Measurements from ENCODE around the gene TREML2.

Gene TREML2

DNA sequence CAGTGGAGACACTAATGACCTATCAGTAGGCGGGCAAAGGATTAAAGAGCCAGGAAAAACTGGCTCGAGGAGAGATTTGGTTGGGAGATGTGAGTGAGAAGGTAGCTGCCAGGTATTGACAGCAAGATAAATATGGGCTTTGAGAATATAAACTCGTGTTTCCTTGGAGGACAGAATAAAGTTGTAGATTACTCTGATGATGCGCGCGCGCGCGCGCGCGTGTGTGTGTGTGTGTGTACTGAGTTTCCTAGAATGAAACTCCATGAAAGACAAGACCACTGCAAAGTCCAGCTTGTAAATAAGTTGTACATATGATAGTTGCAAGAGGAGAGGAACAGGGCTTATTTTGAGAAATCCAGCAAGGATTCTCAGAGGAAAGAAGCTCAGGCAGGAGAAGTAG, 24.8 kb downstream of the TREML2 start:
- DNase-seq (ENCODE audit: low read depth), result no peak

DNA sequence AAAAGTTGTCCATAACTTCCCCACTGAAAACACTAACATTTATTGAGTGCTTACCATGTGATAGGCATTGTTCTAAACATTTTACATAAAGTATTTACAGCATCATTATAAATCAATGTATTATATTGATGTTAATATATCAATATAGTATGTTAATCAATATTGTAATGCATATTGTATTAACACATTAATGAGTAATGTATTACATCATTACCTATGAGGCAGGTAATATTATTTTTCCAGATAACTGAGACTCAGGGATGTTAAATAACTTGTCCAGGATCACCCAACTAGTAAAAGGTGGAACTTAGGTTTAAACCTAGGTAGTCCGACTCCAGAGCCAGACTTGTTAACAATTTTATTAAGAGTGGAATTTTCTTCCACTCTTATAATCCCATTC, 25.9 kb downstream of the TREML2 start:
- no peak for DNase-seq (ENCODE audit: low read depth)

DNA sequence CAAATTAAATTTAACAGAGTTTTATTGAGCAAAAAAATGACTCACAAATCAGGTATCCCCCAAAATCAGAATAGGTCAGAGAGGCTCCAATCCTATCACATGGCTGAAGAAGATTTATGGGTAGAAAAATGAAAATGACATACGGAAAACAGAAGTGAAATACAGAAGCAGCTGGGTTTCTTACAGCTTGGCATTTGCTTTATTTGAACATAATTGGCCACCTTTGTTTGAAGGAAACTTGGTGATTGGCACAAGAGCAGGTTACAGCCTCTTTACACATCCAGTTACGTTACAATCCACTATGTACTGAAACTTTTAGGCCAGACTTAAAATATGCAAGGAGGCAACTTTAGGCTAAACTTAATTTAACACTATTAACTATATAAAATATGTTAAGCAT, 26.3 kb downstream of the TREML2 start:
- DNase-seq (ENCODE audit: low read depth), result no peak

DNA sequence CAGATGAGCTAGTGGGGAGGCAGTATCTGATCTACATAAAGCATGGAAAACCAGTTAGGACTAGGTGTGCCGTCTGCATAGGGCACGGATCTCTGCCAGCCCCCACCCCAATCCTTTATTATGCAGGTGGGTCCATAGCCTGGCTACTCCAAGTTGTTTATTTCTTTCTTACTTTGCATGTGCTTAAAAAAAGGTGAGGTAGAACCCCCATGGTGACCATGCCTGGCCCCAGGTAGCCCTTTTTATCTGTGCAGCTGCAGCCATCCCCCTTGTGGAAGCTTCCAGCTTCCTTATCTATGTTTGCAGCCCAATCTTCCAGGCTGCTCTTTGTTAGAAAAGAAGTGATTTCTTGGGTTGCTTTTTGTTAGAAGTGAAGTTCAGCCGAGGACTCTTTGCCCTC, 29.0 kb downstream of the TREML2 start:
- DNase-seq (ENCODE audit: low read depth), result no peak

DNA sequence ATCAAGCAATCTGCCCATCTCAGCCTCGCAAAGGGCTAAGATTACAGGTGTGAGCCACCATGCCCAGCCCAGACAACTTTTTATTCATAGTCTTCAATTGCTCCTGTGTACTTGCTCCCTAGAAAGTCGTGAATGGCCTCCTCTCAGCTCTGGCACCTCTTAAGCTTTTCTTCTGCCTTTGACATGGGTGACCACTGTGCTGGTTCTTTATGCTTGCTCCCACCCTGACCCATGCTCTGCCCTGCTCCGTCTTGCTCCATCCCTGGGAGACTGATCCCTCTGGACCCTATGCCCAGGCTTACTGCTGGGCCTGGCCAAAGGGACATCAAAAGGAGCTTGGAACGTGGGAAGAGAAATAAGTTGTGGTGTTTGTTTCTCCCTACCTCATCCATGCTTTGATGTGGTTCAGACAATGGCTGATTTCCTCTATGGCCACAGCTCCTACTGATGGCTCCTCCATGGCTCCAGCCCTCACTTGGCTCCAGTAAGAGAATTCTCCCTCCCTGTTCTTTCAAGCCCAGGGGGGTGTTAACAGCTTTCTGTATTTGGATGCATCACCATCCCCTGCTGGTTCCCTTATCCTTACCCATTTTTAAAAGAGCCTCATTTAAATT, 30.3 kb downstream of the TREML2 start:
- DNase-seq (ENCODE audit: low read depth), result no peak

DNA sequence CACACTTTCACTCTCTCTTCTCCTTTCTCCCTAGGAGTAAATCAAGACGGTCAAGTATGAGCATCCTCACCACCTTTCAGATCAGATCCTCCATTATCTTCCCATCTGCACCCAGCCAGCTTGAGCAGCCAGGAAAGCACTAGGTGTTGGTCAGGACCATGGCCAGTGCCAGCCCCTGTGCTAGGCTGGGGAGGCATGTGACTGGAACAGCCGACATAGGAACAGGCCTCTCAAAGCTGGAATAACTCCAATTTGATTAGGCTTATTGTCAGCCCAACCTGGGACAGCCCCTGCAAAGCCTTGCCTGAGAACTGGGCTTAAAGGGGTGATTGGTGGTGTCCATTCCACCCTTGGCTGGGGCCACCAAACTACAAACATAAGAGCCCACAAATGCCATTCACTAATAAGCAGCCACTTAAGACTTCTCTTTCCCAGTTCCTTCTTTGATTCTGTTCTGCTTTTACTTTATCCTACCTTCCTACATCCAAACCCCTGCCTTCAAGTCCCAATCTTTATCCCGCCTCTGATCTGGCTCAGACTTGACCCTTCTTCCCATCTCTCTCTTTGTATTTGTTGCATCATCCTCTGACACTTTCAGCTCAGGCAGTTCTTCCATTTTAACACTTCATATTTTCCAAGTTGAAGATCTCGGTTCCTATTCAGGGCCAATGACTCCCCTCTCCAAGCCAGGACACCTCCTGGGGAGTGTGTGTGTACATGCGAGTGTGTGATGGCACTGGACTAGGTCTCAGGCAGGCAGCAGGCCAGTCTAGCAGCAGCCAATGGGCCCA, 33.6 kb downstream of the TREML2 start:
- DNase-seq (ENCODE audit: low read depth), result no peak

DNA sequence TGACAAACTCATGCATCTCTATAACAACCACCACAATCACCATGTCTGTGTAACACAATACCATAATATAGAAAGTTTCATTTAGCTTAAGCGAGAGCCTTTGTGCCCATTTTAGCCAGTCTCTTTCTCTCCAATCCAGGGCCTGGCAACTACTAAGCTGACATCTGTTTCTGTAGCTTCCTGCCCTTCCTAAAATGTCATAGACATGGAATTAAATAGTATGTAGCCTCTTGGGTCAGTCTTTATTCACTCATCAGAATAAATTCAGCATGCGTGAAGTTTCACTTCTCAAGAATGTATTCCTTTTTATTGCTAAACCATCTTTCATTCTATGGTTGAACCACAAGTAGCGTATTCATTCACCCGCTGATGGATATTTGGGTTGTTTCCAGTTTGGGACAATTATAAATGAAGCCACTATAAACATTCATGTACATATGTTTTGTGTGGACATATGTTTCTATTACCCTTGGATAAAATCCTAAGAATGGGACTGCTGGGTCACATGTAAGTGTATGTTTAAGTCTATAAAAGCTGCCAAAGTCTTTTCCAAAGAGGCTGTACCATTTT, 36.3 kb downstream of the TREML2 start:
- DNase-seq (ENCODE audit: low read depth), result no peak

DNA sequence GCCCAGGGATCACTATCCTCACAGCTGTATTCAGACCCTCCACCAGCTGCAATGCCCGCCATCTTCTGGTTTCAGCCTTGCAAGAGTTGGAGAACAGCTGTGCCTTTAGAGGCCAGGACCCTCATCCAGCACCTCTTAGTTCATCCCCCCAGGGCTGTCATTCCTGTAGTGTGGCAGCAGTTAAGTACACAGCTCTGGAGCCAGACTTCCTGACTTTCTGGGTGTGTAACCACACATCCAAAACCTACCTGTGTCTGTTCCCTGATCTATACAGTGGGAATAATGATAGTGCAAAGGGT, 37.6 kb downstream of the TREML2 start:
- no peak for DNase-seq (ENCODE audit: low read depth)

DNA sequence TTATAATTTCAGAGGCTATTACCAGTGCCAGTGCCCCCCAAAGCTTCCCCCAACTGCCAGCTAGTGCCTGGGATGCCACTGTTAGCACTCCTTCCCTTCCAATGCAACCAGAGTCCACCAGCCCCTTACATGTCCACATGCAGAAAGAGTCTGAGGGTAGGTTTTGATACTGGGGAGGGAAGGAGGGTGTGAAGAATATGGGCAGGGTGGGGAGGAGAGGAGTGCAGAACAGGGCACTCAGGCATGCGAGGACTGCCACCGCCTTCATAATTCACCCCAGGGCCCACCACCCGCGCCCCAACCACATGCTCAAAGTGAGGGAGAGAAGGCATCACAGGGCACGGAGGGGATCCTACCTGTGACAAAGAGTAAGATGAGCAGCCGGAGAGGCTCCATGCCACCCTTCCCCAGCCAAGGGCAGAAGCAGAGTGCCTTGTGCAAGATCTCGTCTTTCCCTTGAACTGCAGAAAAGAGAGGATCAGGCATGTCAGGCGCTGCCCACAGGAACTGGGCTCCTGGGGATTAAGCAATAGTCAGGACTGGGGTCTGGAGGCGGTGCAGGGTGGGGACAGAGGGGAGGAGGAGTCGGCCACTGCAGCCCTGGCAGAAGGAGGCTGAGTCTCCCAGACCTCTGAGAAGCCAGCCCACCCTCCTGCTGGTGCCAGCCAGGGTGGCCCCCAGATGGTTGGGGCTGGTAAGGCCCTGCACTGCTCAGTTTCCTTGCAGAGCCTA, 38.1 kb downstream of the TREML2 start, which contains the start of gene TREM2:
Gene TREM2 (minus strand): TSS at position 430 of the 732 bp plus-strand sequence. CDS start 34 bp downstream, at position 396.
- DNase-seq (ENCODE audit: low read depth), result no peak

DNA sequence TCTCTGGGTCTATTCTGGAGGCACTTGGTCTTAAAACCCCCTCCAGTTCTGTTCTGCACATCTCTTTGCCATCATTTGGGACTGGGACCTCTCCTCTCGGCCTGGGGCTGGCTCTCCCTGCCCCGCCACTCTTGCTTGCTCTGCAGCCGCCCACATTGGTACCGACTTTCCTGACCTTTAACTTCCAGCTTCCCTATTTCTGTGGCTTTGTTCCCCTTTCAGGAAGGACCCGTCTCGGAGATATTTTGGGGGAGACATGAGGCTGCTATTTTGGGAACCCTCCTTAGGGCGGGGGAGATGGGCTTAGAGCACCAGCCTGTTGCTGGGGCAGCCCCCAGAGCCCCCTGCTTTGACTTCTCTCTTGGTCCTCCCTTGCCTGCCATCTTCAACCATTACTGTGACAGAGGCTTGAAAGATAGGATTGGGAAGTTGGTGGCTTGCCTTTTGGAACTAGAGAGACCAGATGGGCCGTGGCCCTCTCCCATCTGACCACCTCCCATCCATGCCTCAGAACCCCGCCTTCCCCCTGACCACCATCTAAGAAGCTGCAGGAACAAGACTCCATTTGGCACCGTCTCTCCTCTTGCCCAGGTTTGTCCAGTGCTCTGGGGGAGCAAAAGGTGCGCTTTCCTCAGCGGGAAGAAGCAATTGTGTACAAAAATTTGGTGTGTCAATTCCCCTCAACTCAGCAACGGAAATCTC, 38.9 kb downstream of the TREML2 start:
- no peak for DNase-seq (ENCODE audit: low read depth)

DNA sequence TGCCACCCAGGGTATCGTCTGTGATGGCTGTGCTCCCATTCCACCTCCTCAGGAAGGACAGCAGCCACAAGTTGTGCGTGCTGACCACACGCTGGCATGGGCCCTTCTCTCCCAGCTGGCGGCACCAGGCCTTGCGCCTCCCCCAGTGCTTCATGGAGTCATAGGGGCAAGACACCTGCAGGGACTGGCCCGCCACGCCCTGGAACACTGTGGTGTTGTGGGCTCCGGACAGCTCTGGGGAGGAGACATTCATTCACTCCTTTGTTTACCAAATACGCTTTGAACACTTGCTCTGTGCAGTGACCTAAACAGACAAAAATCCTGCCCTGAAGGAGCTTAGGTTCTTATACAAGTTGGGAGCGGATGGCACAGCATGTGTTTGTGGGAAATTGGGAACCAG, 39.6 kb downstream of the TREML2 start:
- no peak for DNase-seq (ENCODE audit: low read depth)

DNA sequence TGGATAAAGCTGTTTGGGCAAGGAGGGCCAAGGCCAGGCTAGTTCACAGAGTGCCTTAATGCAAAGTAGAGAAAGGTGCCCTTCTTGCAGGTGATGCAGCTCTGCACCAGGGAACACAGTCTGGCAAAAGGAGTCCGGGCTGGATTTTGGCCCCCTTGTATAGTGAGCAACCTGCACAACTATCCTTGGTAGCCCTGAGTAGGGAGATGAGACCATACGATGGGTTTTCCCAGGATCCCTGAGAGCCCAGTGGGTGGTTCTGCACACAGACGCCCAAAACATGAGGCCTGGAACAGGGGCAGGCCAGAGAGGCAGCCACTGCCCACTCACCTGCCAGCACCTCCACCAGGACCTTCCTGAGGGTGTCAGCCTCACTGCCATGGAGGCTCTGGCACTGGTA, 40.0 kb downstream of the TREML2 start:
- DNase-seq (ENCODE audit: low read depth), result no peak

DNA sequence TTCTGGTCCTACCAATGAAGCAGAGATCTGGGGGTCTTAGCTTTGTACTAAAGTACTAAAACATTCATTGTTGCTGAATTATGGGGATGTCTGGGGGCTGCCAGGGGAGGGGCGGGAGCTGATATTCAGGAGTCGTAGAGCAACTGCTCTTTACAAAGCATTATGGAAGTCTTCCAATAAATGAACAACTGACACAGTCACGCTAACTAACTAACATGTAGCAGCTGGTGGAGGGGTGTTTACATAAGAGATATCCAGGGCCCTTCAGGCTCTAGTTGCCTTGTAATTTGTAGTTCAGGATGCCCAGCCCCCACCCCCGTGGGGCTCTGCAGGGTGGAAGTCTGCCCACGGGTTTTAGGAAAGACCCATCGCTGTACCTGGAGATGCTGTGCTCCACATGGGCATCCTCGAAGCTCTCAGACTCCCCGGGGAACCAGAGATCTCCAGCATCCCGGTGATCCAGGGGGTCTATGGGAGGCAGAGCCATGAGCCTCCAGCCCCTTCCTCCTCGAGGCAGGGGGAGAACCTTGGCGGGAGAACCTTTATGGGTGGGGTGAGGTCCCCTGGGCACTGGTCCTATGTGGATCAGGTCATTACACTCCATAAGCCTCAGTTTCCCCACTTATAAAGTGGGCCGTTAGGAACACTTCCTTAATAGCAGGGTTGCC, 41.4 kb downstream of the TREML2 start:
- no peak for DNase-seq (ENCODE audit: low read depth)

DNA sequence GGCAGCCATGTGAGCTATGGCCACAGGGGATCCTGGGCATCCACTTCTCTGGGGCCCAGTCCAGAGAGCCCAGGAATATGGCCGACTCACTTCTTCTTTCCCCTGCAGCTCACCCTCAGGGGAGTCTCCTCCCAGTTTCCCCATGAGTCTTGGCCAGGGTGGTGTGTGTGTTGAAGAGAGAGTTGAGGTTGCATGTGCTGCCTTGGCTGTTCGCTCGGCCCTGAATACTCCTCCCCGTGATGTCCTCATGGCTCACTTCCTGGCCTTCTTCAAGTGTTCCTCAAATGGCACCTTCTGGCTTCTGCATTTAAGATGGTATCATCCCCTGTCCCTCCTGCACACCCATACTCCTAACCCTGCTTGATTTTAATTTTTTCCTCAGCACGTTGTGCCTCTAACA, 43.6 kb downstream of the TREML2 start:
- no peak for DNase-seq (ENCODE audit: low read depth)

DNA sequence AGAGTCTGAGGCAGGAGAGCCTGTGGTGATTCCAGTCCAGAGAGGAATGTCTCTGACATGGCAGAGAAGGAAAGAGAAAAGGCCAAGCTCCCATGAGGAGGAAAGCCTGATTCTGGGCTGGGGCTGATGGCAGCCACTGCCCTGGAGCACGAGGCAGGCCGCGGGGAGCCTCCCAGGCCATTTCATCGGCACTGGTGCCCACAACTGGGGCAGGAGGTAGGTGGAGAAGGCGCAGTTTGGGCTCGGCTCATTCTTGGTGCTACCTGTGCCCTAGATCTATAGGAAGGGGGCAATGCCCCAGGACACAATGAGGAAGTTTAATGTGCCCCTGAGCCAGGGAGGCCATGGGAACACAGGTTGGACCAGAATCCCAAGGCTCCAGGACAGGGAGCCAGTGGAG, 44.2 kb downstream of the TREML2 start:
- DNase-seq (ENCODE audit: low read depth), result no peak

DNA sequence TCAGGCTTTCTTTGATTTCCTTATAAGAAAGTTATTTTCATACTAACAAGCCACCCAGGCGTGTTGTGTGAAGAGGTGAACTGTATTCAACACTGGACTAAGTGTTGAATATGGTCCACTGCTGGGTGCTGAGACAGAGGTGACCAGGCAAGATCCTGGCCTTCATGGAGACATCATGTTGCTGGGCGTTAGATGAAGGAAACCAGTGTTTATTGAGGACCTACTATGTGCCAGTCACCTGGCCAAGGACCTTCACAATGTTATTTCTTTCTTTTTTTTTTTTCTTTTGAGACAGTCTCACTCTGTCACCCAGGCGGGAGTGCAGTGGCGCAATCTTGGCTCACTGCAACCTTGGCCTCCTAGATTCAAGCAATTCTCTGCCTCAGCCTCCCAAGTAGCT, 44.9 kb downstream of the TREML2 start:
- DNase-seq (ENCODE audit: low read depth), result no peak

DNA sequence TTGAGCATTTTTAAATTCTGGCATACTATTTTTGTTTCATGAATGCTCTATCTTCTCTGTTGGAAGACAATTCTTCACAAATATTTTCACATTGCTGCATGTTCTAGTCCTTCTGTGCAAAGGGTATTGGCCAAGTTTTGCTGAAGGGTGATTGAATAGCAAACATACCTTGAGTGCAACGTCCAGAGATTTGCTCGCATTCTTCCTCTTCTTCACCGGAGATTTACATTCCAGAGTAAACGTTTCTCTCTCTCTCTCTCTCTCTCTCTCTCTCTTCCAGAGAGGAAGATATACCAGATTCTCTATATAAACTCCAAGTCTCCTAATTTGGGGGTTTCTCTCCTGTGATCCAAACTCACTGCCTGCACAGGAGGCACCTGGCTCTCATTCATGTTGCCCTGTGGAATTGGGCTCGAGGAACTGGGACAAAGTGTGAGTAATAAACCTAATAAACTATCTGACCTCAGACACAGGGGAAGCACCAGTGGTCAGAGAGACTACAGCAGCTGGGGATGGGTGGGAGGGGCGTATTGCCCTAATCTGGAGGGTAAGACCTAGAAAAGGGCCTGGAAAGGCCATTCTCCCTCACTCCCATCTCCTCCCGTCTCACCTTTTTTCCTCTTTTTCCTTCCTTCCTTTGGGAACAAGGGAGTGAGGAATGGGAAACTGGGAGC, 45.7 kb downstream of the TREML2 start:
- DNase-seq (ENCODE audit: low read depth), result no peak

DNA sequence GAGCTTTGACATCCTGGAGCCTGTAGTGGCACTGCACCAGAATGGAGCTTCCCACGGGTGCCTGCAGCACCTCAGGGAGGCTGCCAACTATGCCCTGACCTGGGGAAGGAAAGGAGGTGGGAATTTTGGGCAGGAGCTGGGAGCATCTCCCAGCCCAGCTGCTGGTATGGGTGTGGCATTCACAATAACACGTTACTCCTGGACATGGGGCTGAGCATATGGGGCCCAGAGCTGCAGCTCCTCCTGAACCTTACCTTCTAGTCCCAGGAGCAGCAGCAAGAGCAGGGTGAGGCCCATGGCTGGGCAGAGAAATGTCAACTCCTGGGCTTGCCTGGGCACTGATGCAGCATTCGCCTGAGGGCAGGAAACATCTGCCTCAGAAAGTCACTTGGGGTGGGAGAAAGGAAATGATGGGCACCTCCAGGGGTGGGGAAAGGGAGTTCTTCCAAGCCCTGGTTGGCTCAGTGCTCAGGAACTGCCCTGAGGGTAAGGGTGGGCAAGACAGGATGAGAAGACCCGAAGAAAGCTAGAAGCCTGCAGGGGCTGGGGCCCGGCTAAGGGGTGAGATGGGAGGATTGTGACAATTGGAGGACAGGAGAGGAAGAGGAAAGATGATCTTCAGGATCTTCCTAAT, 46.8 kb downstream of the TREML2 start, which contains the start of gene TREML1:
Gene TREML1 (minus strand): TSS at position 356 of the 634 bp plus-strand sequence. CDS start 59 bp downstream, at position 297.
- DNase-seq (ENCODE audit: low read depth), result no peak

DNA sequence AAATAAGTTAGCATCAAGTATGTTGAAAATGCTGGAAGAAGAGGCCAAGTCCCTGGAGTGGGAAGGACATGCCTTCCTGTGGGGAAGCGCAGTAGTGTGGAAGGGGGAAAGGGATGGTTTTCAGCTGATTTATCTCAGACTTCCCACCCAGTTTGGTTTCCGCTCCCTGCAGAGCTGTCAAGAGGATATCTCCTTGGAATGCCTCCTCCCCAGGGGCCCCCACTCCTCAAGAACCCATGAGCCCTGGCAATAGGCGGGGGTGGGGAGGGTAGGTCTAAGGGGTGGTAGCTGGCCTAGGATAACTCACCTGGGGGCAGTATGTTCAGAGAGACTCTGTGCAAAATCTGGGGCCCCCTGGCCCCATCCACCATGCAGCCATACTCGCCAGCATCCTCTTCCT, 47.5 kb downstream of the TREML2 start:
- no peak for DNase-seq (ENCODE audit: low read depth)

DNA sequence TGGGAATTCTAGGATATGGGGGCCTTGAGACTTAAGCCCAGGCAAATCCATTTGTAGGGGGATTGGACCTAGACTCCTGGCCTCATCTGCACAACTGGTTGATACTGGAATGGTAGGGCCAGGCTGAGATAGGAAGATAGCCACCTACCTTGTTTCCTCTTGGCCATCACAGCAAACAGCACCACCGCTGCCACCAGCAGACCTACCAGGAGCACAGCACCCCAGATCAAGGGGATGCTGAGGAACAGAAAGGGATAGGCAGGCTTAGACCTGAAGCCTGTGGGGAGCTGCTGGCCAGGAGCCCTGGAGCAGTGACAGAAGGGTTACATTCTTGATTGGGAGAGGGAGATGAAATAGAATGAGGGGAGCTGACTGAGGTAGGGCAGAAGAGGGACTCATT, 50.3 kb downstream of the TREML2 start:
- no peak for DNase-seq (ENCODE audit: low read depth)

DNA sequence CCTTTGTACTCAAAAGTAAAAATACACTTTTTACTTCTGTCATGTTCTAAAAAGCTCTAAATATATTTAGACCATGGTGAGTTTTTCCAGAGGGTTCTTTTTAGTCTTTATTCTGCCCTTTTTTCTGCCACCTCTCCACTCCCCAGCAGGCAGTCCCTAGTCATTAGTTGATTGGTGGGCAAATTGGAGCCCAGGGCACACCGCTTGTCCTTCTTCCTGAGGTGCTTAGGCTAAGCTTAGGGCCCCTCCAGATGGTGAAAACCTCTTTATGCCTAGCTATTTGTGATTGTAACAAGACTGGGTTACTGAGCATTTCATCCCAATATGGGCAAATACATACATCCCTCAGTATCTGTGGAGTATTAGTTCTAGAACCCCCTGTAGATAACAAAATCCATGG, 53.0 kb downstream of the TREML2 start:
- DNase-seq (ENCODE audit: low read depth), result no peak

Measured in activated T-cell treated with anti-CD3 and anti-CD28 coated beads for 48 hours (primary cell).